Right cardiac atrium (tissue), 5 donors: Measurements from ENCODE around the gene CAMKMT. TPM values are rescaled to one million over a fixed set of nuclear protein-coding genes. Genes with fewer than 3 reads are reported as not detected.

Experiments
- ATAC-seq, 2 donors: fragments of 200-7000 bp; cut with Tn5 transposase; one replicate each; pipeline versions ENCODE4 v1.8.0 to v1.9.1; 2020; ENCODE audit warnings: moderate library complexity in 2 of 2, mild to moderate bottlenecking in 1 of 2
- DNase-seq, 3 donors: peaks; one replicate each; pipeline ENCODE4 v3.0.0-alpha.2; 2020
- H3K27ac ChIP-seq: one replicate; pipeline ENCODE4 v1.5.1; 2013; ENCODE audit warnings: mild to moderate bottlenecking, low read length, control low read depth, moderate library complexity
- H3K27me3 ChIP-seq: one replicate; pipeline ENCODE4 v1.6.1; 2013; ENCODE audit not compliant: control insufficient read depth, insufficient read depth
- H3K4me1 ChIP-seq: one replicate; pipeline ENCODE4 v1.6.1; 2013; ENCODE audit warnings: low read length; ENCODE audit not compliant: control insufficient read depth, insufficient read depth
- H3K4me3 ChIP-seq: one replicate; pipeline ENCODE4 v1.5.1; 2013; ENCODE audit warnings: low read length, control low read depth
- H3K9me3 ChIP-seq: one replicate; pipeline ENCODE4 v1.6.1; 2013; ENCODE audit warnings: low read length; ENCODE audit not compliant: control insufficient read depth
- WGBS: extraction: QIAGEN DNeasy Blood & Tissue Kit; methylation state at CpG from one replicate; pipeline ENCODE4 v1.1.7; 2013; 5-methylcytosine and 5-hydroxymethylcytosine counted together
- intact Hi-C, 4 donors: fragments of 100-400 bp; cut with DNase I; formaldehyde crosslinking; loops; one replicate each; pipeline versions ENCODE4 v1.11.0 to v1.14.0; 2022 to 2023
- polyA plus RNA-seq: library from polyadenylated mRNA; stranded (reverse); fragments of 200-250 nt; gene quantifications from one replicate; pipeline ENCODE4 v1.2.3, GENCODE V29; 2013
- total RNA-seq, 4 donors: library from RNA; stranded (reverse); fragmentation: NEBNext Ultra II Directional; extraction: Animal tissue kit (Norgen Biotek cat#: 25700); gene quantifications; one replicate each; pipeline ENCODE4 v1.2.1, GENCODE V29; 2021
- donor health status: healthy with polysubstance abuse.
- donor health status: DM: no; HTN: yes; CAD: no.
- donor health status: DM: no; HTN: no; CAD: no.
- donor health status: DM: no; HTN: yes; CAD: no; lungs with severe emphysema.
- donor health status: DM: yes; HTN: yes; CAD: no.

CAMKMT gene
- total and polyA plus RNA-seq, 5 donors: 4.6 to 6.3 (median 5.5) TPM

DNA sequence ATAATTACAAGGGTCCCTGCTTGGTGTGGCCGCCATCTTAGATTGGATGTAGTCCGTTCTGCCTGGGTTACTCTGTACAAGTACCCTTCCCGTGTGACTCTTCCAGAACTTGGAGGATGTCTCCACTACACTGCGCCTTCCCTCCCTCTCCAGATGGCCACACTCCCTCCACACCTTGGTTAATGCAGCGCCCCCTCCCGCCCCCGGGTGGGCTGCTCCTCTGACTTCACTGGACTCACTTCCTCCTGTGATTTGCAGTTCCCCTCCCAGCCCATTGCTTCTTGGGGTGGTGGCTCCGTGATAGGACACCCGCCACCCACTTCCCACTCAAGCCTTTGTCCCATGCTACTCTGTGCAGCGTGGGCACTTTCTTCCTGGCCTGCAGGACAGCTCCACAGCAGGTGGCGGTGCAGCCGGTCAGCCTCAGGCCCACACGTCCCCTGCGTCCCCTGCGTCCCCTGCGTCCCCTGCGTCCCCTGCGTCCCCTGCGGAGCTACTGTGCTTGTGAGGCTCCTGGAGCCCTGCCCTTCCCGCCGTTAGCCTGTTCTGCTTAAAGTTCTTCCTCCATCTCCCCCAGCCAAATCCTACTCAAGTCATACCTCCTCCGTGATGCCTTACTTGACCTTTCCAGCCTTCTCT, 449.3 kb downstream of the CAMKMT start:
- DNase-seq (no peak), ATAC-seq (no peak)
- Histone ChIP-seq H3K4me1 (no peaks in the 10 kb centered on the region), H3K27ac (no peak overlapping the region), H3K9me3 (no peaks in the 10 kb centered on the region), H3K4me3 (no peak overlapping the region), H3K27me3 (peaks cover 6% of the 10 kb centered on the region)
- 81% methylated on average over 22 of the region's 22 CpGs for WGBS
- intact Hi-C loops: no loop called here

DNA sequence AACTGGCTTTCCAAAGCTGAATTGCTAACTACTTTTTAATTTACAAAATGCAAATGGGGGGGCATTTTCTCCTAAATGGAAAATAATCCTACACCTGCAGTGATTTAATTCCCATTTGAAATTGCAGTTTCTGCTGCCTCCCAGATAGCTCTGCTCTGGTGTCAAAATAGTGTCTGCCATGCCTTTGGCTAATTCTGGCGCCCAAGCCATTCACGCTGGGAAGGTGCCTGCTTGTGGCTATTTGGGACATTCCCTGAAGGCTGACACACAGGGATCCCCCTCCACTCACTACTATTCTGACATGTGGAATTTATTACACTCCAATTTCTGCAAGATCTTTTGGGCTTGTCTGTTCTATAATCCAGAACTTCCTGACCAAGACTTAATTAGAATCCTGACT, 451.4 kb downstream of the CAMKMT start:
- Histone ChIP-seq H3K27me3 (peaks cover 6% of the 10 kb centered on the region), H3K27ac (no peak overlapping the region), H3K9me3 (no peaks in the 10 kb centered on the region), H3K4me3 (no peak overlapping the region), H3K4me1 (no peaks in the 10 kb centered on the region)
- intact Hi-C loops: no loop called here
- WGBS: 55% methylated on average over 2 of the region's 2 CpGs
- no peak for DNase-seq
- ATAC-seq: no peak

DNA sequence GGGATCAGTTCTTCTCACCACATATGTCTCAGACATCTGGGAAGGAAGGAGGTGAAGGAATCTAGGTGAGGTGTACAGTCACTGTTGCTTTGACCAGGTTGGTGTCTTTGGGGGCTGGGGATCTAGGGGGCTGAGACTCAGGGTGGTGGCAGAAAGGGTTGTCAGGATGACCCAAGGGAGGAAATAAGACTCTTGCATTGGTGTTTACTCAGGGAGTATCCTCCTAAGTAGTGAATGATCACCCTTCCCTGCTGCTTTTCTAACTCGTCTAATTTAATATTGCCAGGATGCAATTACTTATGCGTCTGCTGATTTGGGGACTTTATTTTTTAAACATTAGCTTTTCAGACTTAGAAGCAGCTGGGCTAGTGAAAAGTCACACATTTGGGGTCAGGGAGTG, 451.9 kb downstream of the CAMKMT start:
- H3K4me1 ChIP-seq: no peaks in the 10 kb centered on the region
- DNase-seq: no peak

DNA sequence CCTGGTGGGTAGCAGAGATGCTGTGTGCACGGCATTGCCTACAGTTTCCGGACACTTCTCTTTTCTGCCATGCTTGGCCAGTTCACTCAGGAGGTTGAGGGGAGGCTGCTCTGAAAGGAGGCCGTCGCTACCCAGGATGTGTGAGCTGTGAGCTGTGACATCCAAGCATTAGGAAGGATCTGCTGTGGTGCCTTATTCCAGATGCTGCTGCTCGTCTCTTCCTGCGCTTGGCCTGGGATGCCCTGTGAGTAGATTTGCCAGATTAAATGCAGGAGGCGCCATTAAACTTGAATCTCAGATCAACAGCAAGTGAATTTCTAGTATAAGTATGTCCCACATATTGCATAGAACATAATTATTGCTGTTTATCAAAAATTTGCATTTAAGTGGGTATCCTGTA, 455.5 kb downstream of the CAMKMT start:
- intact Hi-C loops: no loop called here
- Histone ChIP-seq H3K27ac (no peak overlapping the region), H3K4me1 (no peaks in the 10 kb centered on the region), H3K9me3 (no peaks in the 10 kb centered on the region), H3K27me3 (no peaks in the 10 kb centered on the region), H3K4me3 (no peak overlapping the region)
- ATAC-seq: no peak
- no peak for DNase-seq
- WGBS: 87% methylated on average over 7 of the region's 7 CpGs

More for the DNA sequence above, 451.9 kb downstream of the CAMKMT start:
- 75% methylated on average over 2 of the region's 2 CpGs for WGBS
- intact Hi-C loops: no loop called here
- H3K4me3 ChIP-seq: no peak overlapping the region
- ATAC-seq: no peak
- peaks cover 6% of the 10 kb centered on the region for H3K27me3 ChIP-seq
- H3K27ac ChIP-seq: no peak overlapping the region
- H3K9me3 ChIP-seq: no peaks in the 10 kb centered on the region

DNA sequence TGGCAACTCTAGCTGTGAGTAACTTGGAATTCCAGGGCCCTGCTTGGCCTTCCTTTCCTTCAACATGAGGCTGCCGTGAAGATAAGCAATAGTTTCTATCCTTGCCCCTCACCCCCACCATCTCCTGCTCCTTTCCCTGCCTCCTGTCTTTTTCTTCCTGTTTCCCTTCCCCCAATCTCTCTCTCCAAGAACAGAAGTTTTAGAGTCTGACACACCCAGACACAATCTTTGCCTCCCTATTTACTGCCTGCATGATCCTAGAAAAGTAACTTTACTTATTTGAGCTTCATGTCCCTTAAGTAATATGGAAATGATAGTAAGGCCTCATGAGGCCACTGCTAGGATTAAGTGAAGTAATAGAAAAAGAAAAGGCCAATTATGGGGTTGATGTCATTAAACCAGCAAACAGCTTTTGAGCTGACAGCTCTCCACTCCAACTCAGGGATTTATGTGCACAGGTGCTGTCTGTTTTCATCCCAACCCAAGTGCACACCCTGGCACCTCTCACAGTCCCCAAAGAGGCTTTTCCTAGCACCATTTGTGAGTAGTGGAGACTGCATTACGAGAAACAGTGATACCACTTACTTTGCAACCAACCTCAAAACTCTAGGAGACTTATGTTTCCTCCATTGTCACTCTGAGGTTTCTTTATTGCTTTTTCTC, 456.1 kb downstream of the CAMKMT start:
- 67% methylated on average over 2 of the region's 2 CpGs for WGBS
- Histone ChIP-seq H3K27ac (no peak overlapping the region), H3K9me3 (no peaks in the 10 kb centered on the region), H3K27me3 (no peaks in the 10 kb centered on the region), H3K4me1 (no peaks in the 10 kb centered on the region), H3K4me3 (no peak overlapping the region)
- ATAC-seq (no peak), DNase-seq (no peak)
- intact Hi-C loops: no loop called here

DNA sequence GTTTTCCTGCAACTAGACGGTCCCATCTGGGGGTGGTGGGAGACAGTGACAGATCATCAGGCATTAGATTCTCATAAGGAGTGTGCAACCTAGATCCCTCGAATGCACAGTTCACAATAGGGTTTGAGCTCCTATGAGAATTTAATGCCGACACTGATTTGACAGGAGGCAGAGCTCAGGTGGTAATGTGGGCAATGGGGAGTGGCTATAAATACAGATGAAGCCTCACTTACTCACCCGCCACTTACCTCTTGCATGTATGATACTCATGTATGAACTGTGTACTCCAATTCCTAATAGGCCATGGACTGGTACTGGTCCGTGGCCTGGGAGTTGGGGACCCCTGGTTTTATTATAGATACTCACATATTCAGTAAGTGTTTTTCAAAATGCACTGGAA, 457.3 kb downstream of the CAMKMT start:
- H3K9me3 ChIP-seq: no peaks in the 10 kb centered on the region
- no peak overlapping the region for H3K27ac ChIP-seq
- DNase-seq (no peak), ATAC-seq (no peak)
- intact Hi-C loops: no loop called here
- H3K4me1 ChIP-seq: no peaks in the 10 kb centered on the region
- 83% methylated on average over 5 of the region's 5 CpGs for WGBS
- no peak overlapping the region for H3K4me3 ChIP-seq
- H3K27me3 ChIP-seq: no peaks in the 10 kb centered on the region

DNA sequence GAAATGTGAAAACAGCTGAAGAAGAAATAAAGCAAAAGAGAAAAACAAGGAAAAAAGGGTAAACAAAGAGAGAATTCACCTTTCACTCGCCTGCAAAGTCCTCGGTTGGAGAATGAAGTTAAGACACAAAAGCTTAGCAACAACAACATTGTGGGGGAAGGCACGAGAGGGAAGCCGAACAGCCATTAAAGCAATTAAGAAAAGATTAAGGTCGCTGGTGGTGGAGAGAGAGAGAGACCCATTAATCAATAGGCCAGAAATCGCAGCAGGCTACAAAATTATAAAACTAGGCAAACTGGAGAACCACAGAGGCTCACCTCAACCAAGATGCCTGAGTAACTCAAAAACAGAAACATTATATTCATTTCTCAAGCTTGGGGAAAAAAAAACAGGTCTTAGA, 459.8 kb downstream of the CAMKMT start:
- intact Hi-C loops: no loop called here
- Histone ChIP-seq H3K27me3 (no peaks in the 10 kb centered on the region), H3K27ac (no peak overlapping the region), H3K4me3 (no peak overlapping the region), H3K4me1 (no peaks in the 10 kb centered on the region), H3K9me3 (no peaks in the 10 kb centered on the region)
- WGBS: 65% methylated on average over 6 of the region's 6 CpGs
- ATAC-seq (no peak), DNase-seq (no peak)

DNA sequence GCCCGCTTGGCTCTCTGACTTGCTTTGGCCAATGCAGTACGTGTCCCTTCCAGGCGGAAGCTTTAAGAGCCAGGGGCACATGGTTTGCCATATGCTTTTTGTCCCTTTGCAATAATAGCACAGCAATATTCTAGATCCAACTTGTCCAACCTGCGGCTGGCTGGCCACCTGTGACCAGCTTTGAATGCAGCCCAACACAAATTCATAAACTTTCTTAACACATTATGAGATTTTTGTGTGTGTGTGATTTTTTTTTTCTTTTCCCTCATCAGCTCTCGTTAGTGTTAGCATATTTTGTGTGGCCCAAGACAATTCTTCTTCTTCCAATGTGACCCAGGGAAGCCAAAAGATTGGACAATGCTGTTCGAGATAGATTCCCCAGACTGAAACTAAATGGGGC, 460.4 kb downstream of the CAMKMT start:
- Histone ChIP-seq H3K27ac (no peak overlapping the region), H3K4me3 (no peak overlapping the region), H3K4me1 (no peaks in the 10 kb centered on the region), H3K9me3 (no peaks in the 10 kb centered on the region), H3K27me3 (no peaks in the 10 kb centered on the region)
- no peak for DNase-seq
- intact Hi-C loops: no loop called here
- 81% methylated on average over 6 of the region's 6 CpGs for WGBS
- no peak for ATAC-seq

Other genes starting within 250 kb of the CAMKMT start
- gene PPM1B, start 193.1 kb upstream of the CAMKMT start, total RNA-seq: 10 to 100 TPM; 42.3 to 57.7 (median 44.8) TPM
- 26.7 TPM for gene PPM1B, start 193.1 kb upstream of the CAMKMT start, polyA plus RNA-seq
- under 1 TPM in 1 of 4 donors, not detected in 3; 0.11 TPM for gene SLC3A1, start 86.5 kb upstream of the CAMKMT start, total RNA-seq
- 0.18 TPM for gene SLC3A1, start 86.5 kb upstream of the CAMKMT start, polyA plus RNA-seq
- gene PREPL, start 453 bp upstream of the CAMKMT start, total RNA-seq: 100 to 1,000 TPM in 2 of 4 donors, 10 to 100 TPM in 2; 94.1 to 104 (median 100) TPM
- gene PREPL, start 453 bp upstream of the CAMKMT start, polyA plus RNA-seq: 36.3 TPM